ENCODE measurements around the gene TCF20.

- TF ChIP-seq CTCF (IDR thresholded peaks at IDR 0.05) (no peak), EP300 (IDR thresholded peaks at IDR 0.05) (no peak)
These were observed 48.5 kb upstream of the TCF20 start for GRCh38 chr22:42318967-42319366.

All from tibial nerve (tissue), 4 donors.